Uterus (tissue), 2 donors: Measurements from ENCODE around the gene MSH4.
"Not testable (repeated sequence)": the region's sequence is repeated elsewhere in the genome, so short reads cannot be mapped to it uniquely, and the experiment has no call there.

Experiments used
- CTCF ChIP-seq, 4 experiments: fragments of 200-600 bp in 2 of 4; fragments of 450-650 bp in 2 of 4; sonication (generic) in 2 of 4; IDR thresholded peaks; one replicate each; pipeline ENCODE4 v1.5.1; 2016 to 2019; ENCODE audit warnings: antibody characterized with exemption in 4 of 4, mild to moderate bottlenecking in 2 of 4, moderate library complexity in 1 of 4
- POLR2A ChIP-seq, 2 donors: fragments of 450-650 bp; IDR thresholded peaks; one replicate each; pipeline ENCODE4 v1.6.1; 2016; ENCODE audit warnings: antibody characterized with exemption in 2 of 2, mild to moderate bottlenecking in 1 of 2, moderate library complexity in 1 of 2

GRCh38 chr1:75777812-75778211 is 18.9 kb upstream of the MSH4 start:
- TF ChIP-seq POLR2A, CTCF (IDR thresholded peaks at IDR 0.05): not testable (repeated sequence)
